ENCODE data around the gene SPINK9.

Gene SPINK9

GRCh38 chr5:148387325-148387724 is 52.0 kb downstream of the SPINK9 start:
- no peak for TF ChIP-seq FOXP2 (optimal IDR thresholded peaks at IDR 0.05; ENCODE audit: borderline replicate concordance, extremely low read depth, extremely low read length, insufficient read depth)
- TF ChIP-seq SIN3A (IDR thresholded peaks at IDR 0.05; ENCODE audit: borderline replicate concordance, insufficient read depth, low read length) = no peak
- TF ChIP-seq TAF1 (IDR thresholded peaks at IDR 0.05; ENCODE audit: borderline replicate concordance, insufficient read depth, low read length) = no peak
- TF ChIP-seq POLR2AphosphoS5 (IDR thresholded peaks at IDR 0.05; ENCODE audit: low read depth, low read length) = no peak
- no peak for TF ChIP-seq REST (IDR thresholded peaks at IDR 0.05; ENCODE audit: insufficient read depth in 1 of 2, low read depth in 2 of 2, low read length in 2 of 2)

GRCh38 chr5:148388696-148389095 is 53.3 kb downstream of the SPINK9 start:
- TF ChIP-seq TAF1 (IDR thresholded peaks at IDR 0.05; ENCODE audit: borderline replicate concordance, insufficient read depth, low read length) = no peak
- TF ChIP-seq SIN3A (IDR thresholded peaks at IDR 0.05; ENCODE audit: borderline replicate concordance, insufficient read depth, low read length) = no peak
- TF ChIP-seq REST (IDR thresholded peaks at IDR 0.05; ENCODE audit: insufficient read depth in 1 of 2, low read depth in 2 of 2, low read length in 2 of 2) = no peak
- no peak for TF ChIP-seq POLR2AphosphoS5 (IDR thresholded peaks at IDR 0.05; ENCODE audit: low read depth, low read length)
- no peak for TF ChIP-seq FOXP2 (optimal IDR thresholded peaks at IDR 0.05; ENCODE audit: borderline replicate concordance, extremely low read depth, extremely low read length, insufficient read depth)
